ENCODE results near the gene POLR1C.

DNA sequence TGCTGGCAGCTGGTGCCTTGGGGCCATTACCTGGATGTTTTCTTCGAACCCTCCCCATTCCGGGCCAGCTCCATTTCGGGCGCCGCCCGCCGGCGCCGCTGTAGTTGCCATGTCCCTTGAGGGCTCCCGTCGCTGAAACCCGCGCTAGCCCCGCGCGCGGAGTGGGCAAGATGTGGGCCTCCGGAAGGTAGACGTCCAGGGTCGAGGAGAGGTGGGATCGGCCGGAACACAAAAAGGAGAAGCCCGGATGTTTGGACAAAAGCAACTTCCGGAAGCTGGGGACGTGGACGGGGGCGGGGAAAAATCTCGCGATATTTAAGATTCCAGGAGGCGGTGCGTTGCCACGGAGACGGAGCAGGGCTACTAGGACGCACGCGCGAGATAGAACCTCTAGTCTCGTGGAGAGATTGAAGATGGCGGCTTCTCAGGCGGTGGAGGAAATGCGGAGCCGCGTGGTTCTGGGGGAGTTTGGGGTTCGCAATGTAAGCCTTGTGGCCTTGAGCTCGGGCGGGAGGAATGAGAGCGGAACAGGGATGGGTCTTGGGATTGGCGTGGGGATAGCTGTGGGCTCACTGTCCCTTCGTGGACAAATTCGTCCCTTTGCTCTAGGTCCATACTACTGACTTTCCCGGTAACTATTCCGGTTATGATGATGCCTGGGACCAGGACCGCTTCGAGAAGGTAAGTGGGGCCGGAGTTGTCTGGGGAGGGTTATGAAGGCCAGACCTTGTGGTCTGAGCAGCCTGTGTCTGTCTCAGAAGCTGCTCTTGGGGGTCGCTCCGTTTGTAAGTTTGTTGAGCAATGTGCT, at the start of gene POLR1C, which contains the start of gene YIPF3:
- TF ChIP-seq, protein P1, sequence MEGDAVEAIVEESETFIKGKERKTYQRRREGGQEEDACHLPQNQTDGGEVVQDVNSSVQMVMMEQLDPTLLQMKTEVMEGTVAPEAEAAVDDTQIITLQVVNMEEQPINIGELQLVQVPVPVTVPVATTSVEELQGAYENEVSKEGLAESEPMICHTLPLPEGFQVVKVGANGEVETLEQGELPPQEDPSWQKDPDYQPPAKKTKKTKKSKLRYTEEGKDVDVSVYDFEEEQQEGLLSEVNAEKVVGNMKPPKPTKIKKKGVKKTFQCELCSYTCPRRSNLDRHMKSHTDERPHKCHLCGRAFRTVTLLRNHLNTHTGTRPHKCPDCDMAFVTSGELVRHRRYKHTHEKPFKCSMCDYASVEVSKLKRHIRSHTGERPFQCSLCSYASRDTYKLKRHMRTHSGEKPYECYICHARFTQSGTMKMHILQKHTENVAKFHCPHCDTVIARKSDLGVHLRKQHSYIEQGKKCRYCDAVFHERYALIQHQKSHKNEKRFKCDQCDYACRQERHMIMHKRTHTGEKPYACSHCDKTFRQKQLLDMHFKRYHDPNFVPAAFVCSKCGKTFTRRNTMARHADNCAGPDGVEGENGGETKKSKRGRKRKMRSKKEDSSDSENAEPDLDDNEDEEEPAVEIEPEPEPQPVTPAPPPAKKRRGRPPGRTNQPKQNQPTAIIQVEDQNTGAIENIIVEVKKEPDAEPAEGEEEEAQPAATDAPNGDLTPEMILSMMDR (IDR thresholded peaks at IDR 0.05; ENCODE audit: insufficient read depth, low read length) = no peak
- TF ChIP-seq POLR2AphosphoS5 (IDR thresholded peaks at IDR 0.05; ENCODE audit: low read depth) (peak; percentile 92), GABPA (IDR thresholded peaks at IDR 0.05; ENCODE audit: low read depth) (peak; percentile 97), SPI1 (IDR thresholded peaks at IDR 0.05; ENCODE audit: borderline replicate concordance, low read depth) (peak; percentile 39; the same call in 1 of the 2 replicates)
- TF ChIP-seq, protein P2, sequence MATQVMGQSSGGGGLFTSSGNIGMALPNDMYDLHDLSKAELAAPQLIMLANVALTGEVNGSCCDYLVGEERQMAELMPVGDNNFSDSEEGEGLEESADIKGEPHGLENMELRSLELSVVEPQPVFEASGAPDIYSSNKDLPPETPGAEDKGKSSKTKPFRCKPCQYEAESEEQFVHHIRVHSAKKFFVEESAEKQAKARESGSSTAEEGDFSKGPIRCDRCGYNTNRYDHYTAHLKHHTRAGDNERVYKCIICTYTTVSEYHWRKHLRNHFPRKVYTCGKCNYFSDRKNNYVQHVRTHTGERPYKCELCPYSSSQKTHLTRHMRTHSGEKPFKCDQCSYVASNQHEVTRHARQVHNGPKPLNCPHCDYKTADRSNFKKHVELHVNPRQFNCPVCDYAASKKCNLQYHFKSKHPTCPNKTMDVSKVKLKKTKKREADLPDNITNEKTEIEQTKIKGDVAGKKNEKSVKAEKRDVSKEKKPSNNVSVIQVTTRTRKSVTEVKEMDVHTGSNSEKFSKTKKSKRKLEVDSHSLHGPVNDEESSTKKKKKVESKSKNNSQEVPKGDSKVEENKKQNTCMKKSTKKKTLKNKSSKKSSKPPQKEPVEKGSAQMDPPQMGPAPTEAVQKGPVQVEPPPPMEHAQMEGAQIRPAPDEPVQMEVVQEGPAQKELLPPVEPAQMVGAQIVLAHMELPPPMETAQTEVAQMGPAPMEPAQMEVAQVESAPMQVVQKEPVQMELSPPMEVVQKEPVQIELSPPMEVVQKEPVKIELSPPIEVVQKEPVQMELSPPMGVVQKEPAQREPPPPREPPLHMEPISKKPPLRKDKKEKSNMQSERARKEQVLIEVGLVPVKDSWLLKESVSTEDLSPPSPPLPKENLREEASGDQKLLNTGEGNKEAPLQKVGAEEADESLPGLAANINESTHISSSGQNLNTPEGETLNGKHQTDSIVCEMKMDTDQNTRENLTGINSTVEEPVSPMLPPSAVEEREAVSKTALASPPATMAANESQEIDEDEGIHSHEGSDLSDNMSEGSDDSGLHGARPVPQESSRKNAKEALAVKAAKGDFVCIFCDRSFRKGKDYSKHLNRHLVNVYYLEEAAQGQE (IDR thresholded peaks at IDR 0.05; ENCODE audit: insufficient replicate concordance, low read depth) = peak; percentile 54

All from HL-60 (cell line).